Measurements from ENCODE around the gene TTC29.
"Not testable (repeated sequence)": the region's sequence is repeated elsewhere in the genome, so short reads cannot be mapped to it uniquely, and the experiment has no call there.

TTC29 gene

GRCh38 chr4:146840731-146841130, 104.9 kb downstream of the TTC29 start:
- DNase-seq (ENCODE audit: extremely low read depth, insufficient read length) = no peak

GRCh38 chr4:146835096-146835495, 110.6 kb downstream of the TTC29 start:
- Histone ChIP-seq H3K27me3 (replicated peaks; ENCODE audit: control insufficient read depth, insufficient read depth, low read length) (no peaks in the 10 kb centered on the region), H3K4me3 (replicated peaks; ENCODE audit: low read depth, low read length) (no peak overlapping the region), H3K36me3 (ENCODE audit: control insufficient read depth, insufficient read depth, low read length) (no peaks in the 10 kb centered on the region)
- DNase-seq (ENCODE audit: extremely low read depth, insufficient read length) = no peak
- TF ChIP-seq CTCF (IDR thresholded peaks at IDR 0.05; ENCODE audit: insufficient read depth, low read length, poor library complexity, severe bottlenecking) = no peak

More at GRCh38 chr4:146840731-146841130, 104.9 kb downstream of the TTC29 start:
- Histone ChIP-seq H3K36me3 (ENCODE audit: control insufficient read depth, insufficient read depth, low read length) (no peaks in the 10 kb centered on the region), H3K27me3 (replicated peaks; ENCODE audit: control insufficient read depth, insufficient read depth, low read length) (no peaks in the 10 kb centered on the region), H3K4me3 (replicated peaks; ENCODE audit: low read depth, low read length) (no peak overlapping the region)
- no peak for TF ChIP-seq CTCF (IDR thresholded peaks at IDR 0.05; ENCODE audit: insufficient read depth, low read length, poor library complexity, severe bottlenecking)

GRCh38 chr4:146834263-146835034, 111.2 kb downstream of the TTC29 start:
- no peak overlapping the region for H3K4me3 ChIP-seq (replicated peaks; ENCODE audit: low read depth, low read length)
- TF ChIP-seq CTCF (IDR thresholded peaks at IDR 0.05; ENCODE audit: insufficient read depth, low read length, poor library complexity, severe bottlenecking) = no peak
- H3K36me3 ChIP-seq (ENCODE audit: control insufficient read depth, insufficient read depth, low read length) = no peaks in the 10 kb centered on the region
- no peak for DNase-seq (ENCODE audit: extremely low read depth, insufficient read length)
- H3K27me3 ChIP-seq (replicated peaks; ENCODE audit: control insufficient read depth, insufficient read depth, low read length) = no peaks in the 10 kb centered on the region

GRCh38 chr4:146833530-146833929, 112.1 kb downstream of the TTC29 start:
- no peak for TF ChIP-seq CTCF (IDR thresholded peaks at IDR 0.05; ENCODE audit: insufficient read depth, low read length, poor library complexity, severe bottlenecking)
- no peak overlapping the region for H3K4me3 ChIP-seq (replicated peaks; ENCODE audit: low read depth, low read length)
- DNase-seq (ENCODE audit: extremely low read depth, insufficient read length) = no peak
- H3K36me3 ChIP-seq (ENCODE audit: control insufficient read depth, insufficient read depth, low read length) = no peaks in the 10 kb centered on the region
- no peaks in the 10 kb centered on the region for H3K27me3 ChIP-seq (replicated peaks; ENCODE audit: control insufficient read depth, insufficient read depth, low read length)

GRCh38 chr4:146822980-146823379, 122.7 kb downstream of the TTC29 start:
- H3K27me3 ChIP-seq (replicated peaks; ENCODE audit: control insufficient read depth, insufficient read depth, low read length); H3K4me3 ChIP-seq (replicated peaks; ENCODE audit: low read depth, low read length); H3K36me3 ChIP-seq (ENCODE audit: control insufficient read depth, insufficient read depth, low read length); DNase-seq (ENCODE audit: extremely low read depth, insufficient read length): not testable (repeated sequence)

GRCh38 chr4:146814750-146815149, 130.9 kb downstream of the TTC29 start:
- no peak for DNase-seq (ENCODE audit: extremely low read depth, insufficient read length)
- Histone ChIP-seq H3K27me3 (replicated peaks; ENCODE audit: control insufficient read depth, insufficient read depth, low read length) (no peaks in the 10 kb centered on the region), H3K4me3 (replicated peaks; ENCODE audit: low read depth, low read length) (no peak overlapping the region), H3K36me3 (ENCODE audit: control insufficient read depth, insufficient read depth, low read length) (no peaks in the 10 kb centered on the region)
- TF ChIP-seq CTCF (IDR thresholded peaks at IDR 0.05; ENCODE audit: insufficient read depth, low read length, poor library complexity, severe bottlenecking) = no peak

All from GM06990 (cell line).